SK-N-SH (cell line): ENCODE results near the gene LSP1. TPM values are rescaled to one million over a fixed set of nuclear protein-coding genes. Genes with fewer than 3 reads are reported as not detected.

Experiments used
- CTCF ChIA-PET: fragments of 300-600, 350-600 bp; formaldehyde crosslinking; extraction: SDS; loops from one replicate; lab custom pipeline; 2021; lab: Yijun Ruan, JAX
- POLR2A ChIA-PET: fragments of 350-600 bp; sonication (Branson Sonifier 250); formaldehyde crosslinking; extraction: SDS; loops from one replicate; lab custom pipeline; 2020; ENCODE audit warnings: antibody characterized with exemption, inconsistent platforms; lab: Yijun Ruan, JAX
- DNase-seq: peaks from one replicate; pipeline ENCODE4 v3.0.0; 2012
- H2AFZ ChIP-seq: fragments of 200-600 bp; sonication (generic); 2 replicates; pipeline ENCODE4 v1.8.1; 2016; ENCODE audit warnings: antibody characterized with exemption, mild to moderate bottlenecking, low read depth
- H3F3A ChIP-seq: fragments of 200-600 bp; sonication (generic); replicated peaks from 2 replicates; pipeline ENCODE3; 2016; ENCODE audit warnings: antibody characterized with exemption, mild to moderate bottlenecking; ENCODE audit not compliant: insufficient read depth
- H3K27ac ChIP-seq, 2 experiments: fragments of 200-500 bp in 1 of 2; fragments of 200-600 bp in 1 of 2; sonication (Bioruptor generic) in 1 of 2; sonication (generic), shearing (Covaris generic) in 1 of 2; 2 replicates each; pipeline versions ENCODE4 v1.5.1 to v1.6.1; 2014 to 2016; ENCODE audit warnings: low read depth in 2 of 2, inconsistent platforms in 1 of 2, low read length in 1 of 2, mild to moderate bottlenecking in 1 of 2, mixed read lengths in 1 of 2
- H3K27me3 ChIP-seq: fragments of 200-600 bp; sonication (generic), shearing (Covaris generic); 2 replicates; pipeline ENCODE4 v1.6.1; 2016; ENCODE audit warnings: mixed run types; ENCODE audit not compliant: insufficient read depth
- H3K36me3 ChIP-seq, 2 experiments: fragments of 200-500 bp in 1 of 2; fragments of 200-600 bp in 1 of 2; sonication (Bioruptor generic) in 1 of 2; sonication (generic) in 1 of 2; replicated peaks in 1 of 2; 2 replicates each; pipeline versions ENCODE3 to v1.5.1; 2014 to 2016; ENCODE audit warnings: low read length in 1 of 2, mild to moderate bottlenecking in 1 of 2; ENCODE audit not compliant: insufficient read depth in 2 of 2, control insufficient read depth in 1 of 2
- H3K4me1 ChIP-seq, 2 experiments: fragments of 200-500 bp in 1 of 2; fragments of 200-600 bp in 1 of 2; sonication (Bioruptor generic) in 1 of 2; sonication (generic), shearing (Covaris generic) in 1 of 2; 2 replicates each; pipeline versions ENCODE4 v1.5.1 to v1.6.1; 2014 to 2016; ENCODE audit warnings: low read depth in 1 of 2, low read length in 1 of 2, mixed run types in 1 of 2; ENCODE audit not compliant: insufficient read depth in 2 of 2, control insufficient read depth in 1 of 2
- H3K4me2 ChIP-seq: fragments of 200-600 bp; sonication (generic), shearing (Covaris generic); 2 replicates; pipeline ENCODE4 v1.6.1; 2017; ENCODE audit warnings: mixed run types
- H3K4me3 ChIP-seq, 2 experiments: fragments of 200-500 bp in 1 of 2; fragments of 200-600 bp in 1 of 2; sonication (Bioruptor generic) in 1 of 2; sonication (generic), shearing (Covaris generic) in 1 of 2; 2 replicates each; pipeline versions ENCODE4 v1.5.1 to v1.8.1; 2014 to 2016; ENCODE audit warnings: low read depth in 2 of 2, inconsistent platforms in 1 of 2, low read length in 1 of 2, mild to moderate bottlenecking in 1 of 2, mixed read lengths in 1 of 2, moderate library complexity in 1 of 2
- H3K79me2 ChIP-seq: fragments of 200-600 bp; sonication (generic); 2 replicates; pipeline ENCODE4 v1.8.1; 2017; ENCODE audit warnings: mild to moderate bottlenecking; ENCODE audit not compliant: insufficient read depth
- H3K9ac ChIP-seq: fragments of 200-600 bp; sonication (generic); 2 replicates; pipeline ENCODE4 v1.6.1; 2017; ENCODE audit warnings: mixed run types
- H3K9me2 ChIP-seq: fragments of 200-600 bp; sonication (generic); 2 replicates; pipeline ENCODE4 v1.6.1; 2017; ENCODE audit warnings: mixed run types
- H3K9me3 ChIP-seq: fragments of 200-600 bp; sonication (generic); 2 replicates; pipeline ENCODE4 v1.6.1; 2017; ENCODE audit warnings: mixed run types, mild to moderate bottlenecking, moderate library complexity
- H4K20me1 ChIP-seq: fragments of 200-600 bp; sonication (generic); 2 replicates; pipeline ENCODE4 v1.6.1; 2017; ENCODE audit warnings: mild to moderate bottlenecking, mixed run types; ENCODE audit not compliant: insufficient read depth
- CHD2 ChIP-seq: fragments of 150-350 bp; IDR thresholded peaks from 2 replicates; pipeline ENCODE4 v1.6.1; 2018; ENCODE audit warnings: low read length; ENCODE audit not compliant: partially characterized antibody
- CTCF ChIP-seq: fragments of 200-600 bp; sonication (generic); IDR thresholded peaks from 2 replicates; pipeline ENCODE4 v1.6.1; 2017; ENCODE audit warnings: antibody characterized with exemption, mild to moderate bottlenecking, moderate library complexity
- FOSL2 ChIP-seq: IDR thresholded peaks from 2 replicates; pipeline ENCODE4 v1.4.0; 2012; ENCODE audit warnings: low read depth, mild to moderate bottlenecking, moderate library complexity, borderline replicate concordance
- FOXJ3 ChIP-seq: sonication (generic); formaldehyde crosslinking; IDR thresholded peaks from 2 replicates; pipeline ENCODE4 v1.5.1; 2020; ENCODE audit warnings: mild to moderate bottlenecking, missing genetic modification reagents
- FOXM1 ChIP-seq: IDR thresholded peaks from 2 replicates; pipeline ENCODE4 v1.4.0; 2012; ENCODE audit warnings: low read depth, mild to moderate bottlenecking
- GABPA ChIP-seq: IDR thresholded peaks from 2 replicates; pipeline ENCODE4 v1.4.0; 2012; ENCODE audit warnings: low read depth, mild to moderate bottlenecking
- GATA2 ChIP-seq: sonication (generic); formaldehyde crosslinking; IDR thresholded peaks from 2 replicates; pipeline ENCODE4 v1.5.0; 2020; ENCODE audit warnings: mild to moderate bottlenecking, missing genetic modification reagents
- JUND ChIP-seq: IDR thresholded peaks from 2 replicates; pipeline ENCODE4 v1.4.0; 2012
- MEF2A ChIP-seq: IDR thresholded peaks from 2 replicates; pipeline ENCODE4 v1.4.0; 2012; ENCODE audit warnings: low read depth, borderline replicate concordance
- MXI1 ChIP-seq: IDR thresholded peaks from 2 replicates; pipeline ENCODE4 v1.6.1; 2012; ENCODE audit warnings: mild to moderate bottlenecking, low read depth, low read length, improper control_type of control experiment
- NFIC ChIP-seq: IDR thresholded peaks from 2 replicates; pipeline ENCODE4 v1.4.0; 2012; ENCODE audit warnings: borderline replicate concordance
- NRF1 ChIP-seq: IDR thresholded peaks from 2 replicates; pipeline ENCODE4 v1.6.1; 2012; ENCODE audit warnings: low read depth, mild to moderate bottlenecking, low read length
- POLR2AphosphoS5 ChIP-seq: IDR thresholded peaks from 2 replicates; pipeline ENCODE4 v1.6.1; 2012; ENCODE audit warnings: low read depth, low read length
- RCOR1 ChIP-seq: fragments of 150-350 bp; IDR thresholded peaks from 2 replicates; pipeline ENCODE4 v1.6.1; 2017; ENCODE audit warnings: antibody characterized with exemption, low read length
- REST ChIP-seq: IDR thresholded peaks from 2 replicates; pipeline ENCODE4 v1.6.1; 2012; ENCODE audit warnings: mild to moderate bottlenecking, low read depth, low read length, moderate library complexity
- RFX5 ChIP-seq: IDR thresholded peaks from 2 replicates; pipeline ENCODE4 v1.6.1; 2012; ENCODE audit warnings: mild to moderate bottlenecking, improper control_type of control experiment, low read length
- SIN3A ChIP-seq: IDR thresholded peaks from 2 replicates; pipeline ENCODE4 v1.6.1; 2012; ENCODE audit warnings: low read depth, mild to moderate bottlenecking, low read length, moderate library complexity, borderline replicate concordance
- SMC3 ChIP-seq: IDR thresholded peaks from 2 replicates; pipeline ENCODE4 v1.6.1; 2012; ENCODE audit warnings: low read depth, low read length, improper control_type of control experiment
- TCF12 ChIP-seq: IDR thresholded peaks from 2 replicates; pipeline ENCODE4 v1.4.0; 2012
- TEAD4 ChIP-seq: IDR thresholded peaks from 2 replicates; pipeline ENCODE4 v1.4.0; 2012; ENCODE audit warnings: mild to moderate bottlenecking, borderline replicate concordance; ENCODE audit not compliant: insufficient read depth
- YY1 ChIP-seq: IDR thresholded peaks from 2 replicates; pipeline ENCODE4 v1.4.0; 2012; ENCODE audit warnings: low read depth, mild to moderate bottlenecking
- ZBTB33 ChIP-seq: IDR thresholded peaks from 2 replicates; pipeline ENCODE4 v1.4.0; 2012; ENCODE audit warnings: low read depth, borderline replicate concordance
- WGBS: methylation state at CpG from one replicate; pipeline ENCODE4 v1.1.6; 2017; ENCODE audit warnings: low lambda C conversion rate; 5-methylcytosine and 5-hydroxymethylcytosine counted together
- polyA plus RNA-seq, 3 experiments: library from polyadenylated mRNA; depleted of rRNA; stranded (reverse); fragments of >200 nt; gene quantifications; 2 replicates each; pipeline ENCODE4 v1.2.3, GENCODE V29; 2012

Gene LSP1
- polyA plus RNA-seq, 1 of the 3 experiments (the other 2 are of a cell fraction), result 0.38 TPM

GRCh38 chr11:1854949-1855885 is 2.3 kb downstream of the LSP1 start:
- Histone ChIP-seq H3K27me3 (no peaks in the 10 kb centered on the region), H3K4me1 (no peaks in the 10 kb centered on the region; a peak in 1 of 4 replicates), H3K9ac (no peak overlapping the region), H3K36me3 (no peaks in the 10 kb centered on the region), H3K27ac (no peak overlapping the region), H2AFZ (no peak overlapping the region), H4K20me1 (no peaks in the 10 kb centered on the region), H3K9me2 (no peaks in the 10 kb centered on the region), H3K79me2 (no peaks in the 10 kb centered on the region), H3F3A (no peaks in the 10 kb centered on the region), H3K4me3 (no peak overlapping the region), H3K9me3 (no peaks in the 10 kb centered on the region), H3K4me2 (no peak overlapping the region)
- 57% methylated on average over 8 of the region's 26 CpGs for WGBS
- TF ChIP-seq MXI1 (no peak), FOXM1 (no peak), RFX5 (no peak), FOXJ3 (no peak), FOSL2 (no peak), SIN3A (no peak), RCOR1 (no peak)
- DNase-seq, result no peak
- ChIA-PET CTCF (interaction anchor here (0.8 to 4.1 kb wide), 12 partner anchors 8 to 301 kb away, joined by 3 to 32 read pairs (median 6); no protein-coding TSS in a partner anchor), POLR2A (no interaction called here)

GRCh38 chr11:1855886-1856265 is 3.0 kb downstream of the LSP1 start:
- H3F3A ChIP-seq, result no peaks in the 10 kb centered on the region
- no peaks in the 10 kb centered on the region for H3K9me2 ChIP-seq
- H3K36me3 ChIP-seq, result no peaks in the 10 kb centered on the region
- H3K4me2 ChIP-seq, result no peak overlapping the region
- H3K4me1 ChIP-seq, result no peaks in the 10 kb centered on the region; a peak in 1 of 4 replicates
- no peaks in the 10 kb centered on the region for H3K9me3 ChIP-seq
- no peak overlapping the region for H3K4me3 ChIP-seq
- H3K27me3 ChIP-seq, result no peaks in the 10 kb centered on the region
- H4K20me1 ChIP-seq, result no peaks in the 10 kb centered on the region
- no peak overlapping the region for H3K27ac ChIP-seq
- H2AFZ ChIP-seq, result no peak overlapping the region
- no peak overlapping the region for H3K9ac ChIP-seq
- ChIA-PET POLR2A (no interaction called here), CTCF (interaction anchor here (0.8 to 3.6 kb wide), 10 partner anchors 9 to 300 kb away, joined by 3 to 23 read pairs (median 6); no protein-coding TSS in a partner anchor)
- WGBS, result 70% methylated on average over 2 of the region's 11 CpGs
- H3K79me2 ChIP-seq, result no peaks in the 10 kb centered on the region
- DNase-seq, result no peak
- no peak for TF ChIP-seq POLR2AphosphoS5
- TF ChIP-seq TCF12, result no peak
- TF ChIP-seq GABPA, result no peak
- TF ChIP-seq FOXM1, result no peak
- no peak for TF ChIP-seq GATA2 (CRISPR knock-in tag)
- no peak for TF ChIP-seq SMC3
- no peak for TF ChIP-seq MEF2A
- TF ChIP-seq NFIC, result no peak
- TF ChIP-seq TEAD4, result no peak
- no peak for TF ChIP-seq REST
- no peak for TF ChIP-seq NRF1
- no peak for TF ChIP-seq YY1
- TF ChIP-seq CTCF, result no peak
- TF ChIP-seq JUND, result no peak
- no peak for TF ChIP-seq CHD2
- no peak for TF ChIP-seq ZBTB33
